Measurements from ENCODE around the gene NR2E3. TPM values are rescaled to one million over a fixed set of nuclear protein-coding genes. Genes with fewer than 3 reads are reported as not detected.

NR2E3 gene
- total and polyA plus RNA-seq, 9 of the 15 experiments (the other 6 are each of a cell fraction or from before 2014, with no cell fraction given): not detected

DNA sequence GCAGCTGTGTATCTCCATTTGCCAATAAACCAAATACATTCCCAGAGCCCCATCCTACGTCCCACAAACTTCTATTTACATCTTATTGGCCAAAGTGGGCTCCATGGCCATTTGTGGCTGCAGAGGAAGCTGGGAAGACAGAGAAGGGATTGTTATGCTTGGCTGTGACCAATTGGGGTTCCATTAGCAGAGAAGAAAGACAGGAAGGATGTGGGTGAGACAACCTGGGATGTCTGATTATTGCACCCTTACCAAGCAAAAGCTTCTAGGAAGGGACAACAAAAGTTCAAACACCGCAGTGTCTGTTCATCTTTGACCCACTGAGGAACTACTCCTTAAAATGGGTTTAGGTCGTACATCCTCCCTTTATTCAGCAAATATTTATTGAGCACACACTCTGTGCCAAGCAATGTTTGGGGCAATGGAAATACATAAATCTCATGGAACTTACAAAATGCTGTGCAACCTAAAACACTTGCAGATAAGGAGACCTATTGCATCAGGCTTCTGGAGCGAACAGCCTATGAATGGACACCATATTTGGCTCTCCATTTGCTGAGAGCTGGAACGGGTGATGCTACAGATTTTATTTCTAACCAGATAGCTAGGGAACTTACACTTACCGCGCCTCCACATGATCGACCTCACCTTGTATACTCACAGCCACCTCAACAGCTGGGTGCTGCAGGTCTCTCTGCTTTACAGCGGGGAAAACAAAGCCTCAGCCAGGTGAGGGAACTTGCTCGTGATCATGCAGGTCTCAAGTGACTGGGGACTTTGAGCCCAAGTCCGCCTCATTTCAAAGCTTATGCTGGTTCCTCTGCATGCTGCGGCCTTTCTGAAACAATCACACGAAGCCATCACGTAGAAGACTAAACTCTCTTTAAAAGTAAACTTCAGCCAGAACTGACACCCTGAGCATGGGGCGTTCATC, 21.4 kb upstream of the NR2E3 start:
- H3K27me3 ChIP-seq (ENCODE audit: control insufficient read depth in 2 of 2, insufficient read depth in 2 of 2, low read length in 2 of 2): peaks cover 23 to 38% of the 10 kb centered on the region in 2 experiments
- in situ Hi-C loops (cut with MboI) (no loop called here), intact Hi-C loops (cut with micrococcal nuclease) (no loop called here)
- DNase-seq (ENCODE audit: extremely low read depth in 1 of 4, low spot score in 3 of 4) (no peak), FAIRE-seq (no peak), ATAC-seq (peak; percentile 43)
- ChIA-PET CTCF (ENCODE audit: low intra/inter-chr PET ratio) (no interaction called here), POLR2A (no interaction called here)
- no peaks in the 10 kb centered on the region for H3K9me1 ChIP-seq (ENCODE audit: control insufficient read depth, insufficient read depth, low read length)
- H2AFZ ChIP-seq (ENCODE audit: low read depth, low read length): no peak overlapping the region
- H3K9ac ChIP-seq (ENCODE audit: insufficient read depth in 1 of 2, low read depth in 2 of 2, low read length in 2 of 2): no peak overlapping the region
- H3K9me3 ChIP-seq (replicated peaks; ENCODE audit: control insufficient read depth, insufficient read depth, low read depth, low read length): no peaks in the 10 kb centered on the region
- no peaks in the 10 kb centered on the region for H3K36me3 ChIP-seq (ENCODE audit: control insufficient read depth, insufficient read depth, low read length)
- no peak overlapping the region for H3K4me3 ChIP-seq
- H3K4me1 ChIP-seq (replicated peaks in 1 of 2; ENCODE audit: control insufficient read depth in 2 of 2, insufficient read depth in 2 of 2, low read length in 2 of 2): no peaks in the 10 kb centered on the region
- H3K27ac ChIP-seq (ENCODE audit: extremely low read depth, low read depth, low read length): no peak overlapping the region
- H3K79me2 ChIP-seq (ENCODE audit: control insufficient read depth, insufficient read depth, low read length): no peaks in the 10 kb centered on the region
- no TSS peak for BruUV-seq (replicated peaks)
- H3K4me2 ChIP-seq (ENCODE audit: insufficient read depth, low read length): no peak overlapping the region
- 1% methylated on average over 15 of the region's 15 CpGs for WGBS (ENCODE audit: insufficient coverage, low coverage, missing lambda C conversion rate)
- no peaks in the 10 kb centered on the region for H4K20me1 ChIP-seq (replicated peaks; ENCODE audit: control insufficient read depth, insufficient read depth, low read length)
- TF ChIP-seq BRD9 (IDR thresholded peaks at IDR 0.05; ENCODE audit: low read depth, partially characterized antibody) (no peak), ILF3 (IDR thresholded peaks at IDR 0.05; ENCODE audit: borderline replicate concordance) (no peak), ZNF232 (CRISPR knock-in tag; IDR thresholded peaks at IDR 0.05) (no peak), NFE2 (IDR thresholded peaks at IDR 0.05; ENCODE audit: low read depth) (no peak), STAT5B (CRISPR knock-in tag; IDR thresholded peaks at IDR 0.05) (no peak), CEBPB (tag; IDR thresholded peaks at IDR 0.05) (peak; percentile 49), ZBTB17 (CRISPR knock-in tag; IDR thresholded peaks at IDR 0.05) (no peak), ZNF589 (CRISPR knock-in tag; IDR thresholded peaks at IDR 0.05; ENCODE audit: low read depth) (0 out of 2 replicates have a peak, but pooled peaks have one; percentile 34), SRF (CRISPR knock-in tag; IDR thresholded peaks at IDR 0.05) (peak in 1 of 2 experiments; percentile 83; a peak in 2 of 4 replicates), CREBBP (IDR thresholded peaks at IDR 0.05; ENCODE audit: low read depth, low read length) (no peak), ETS2 (tag; IDR thresholded peaks at IDR 0.05; ENCODE audit: borderline replicate concordance, poor library complexity, severe bottlenecking) (no peak), CHCHD3 (CRISPR knock-in tag; IDR thresholded peaks at IDR 0.05) (no peak), SMAD3 (CRISPR knock-in tag; conservative IDR thresholded peaks at IDR 0.05) (no peak), HEY1 (CRISPR knock-in tag; IDR thresholded peaks at IDR 0.05; ENCODE audit: borderline replicate concordance) (no peak), ZNF75A (CRISPR knock-in tag; IDR thresholded peaks at IDR 0.05) (no peak), ZNF253 (CRISPR knock-in tag; conservative IDR thresholded peaks at IDR 0.05) (no peak), ATF7 (IDR thresholded peaks at IDR 0.05) (no peak), OTX1 (CRISPR knock-in tag; IDR thresholded peaks at IDR 0.05) (no peak), ERF (CRISPR knock-in tag; IDR thresholded peaks at IDR 0.05) (no peak)
- TF ChIP-seq, protein P1, sequence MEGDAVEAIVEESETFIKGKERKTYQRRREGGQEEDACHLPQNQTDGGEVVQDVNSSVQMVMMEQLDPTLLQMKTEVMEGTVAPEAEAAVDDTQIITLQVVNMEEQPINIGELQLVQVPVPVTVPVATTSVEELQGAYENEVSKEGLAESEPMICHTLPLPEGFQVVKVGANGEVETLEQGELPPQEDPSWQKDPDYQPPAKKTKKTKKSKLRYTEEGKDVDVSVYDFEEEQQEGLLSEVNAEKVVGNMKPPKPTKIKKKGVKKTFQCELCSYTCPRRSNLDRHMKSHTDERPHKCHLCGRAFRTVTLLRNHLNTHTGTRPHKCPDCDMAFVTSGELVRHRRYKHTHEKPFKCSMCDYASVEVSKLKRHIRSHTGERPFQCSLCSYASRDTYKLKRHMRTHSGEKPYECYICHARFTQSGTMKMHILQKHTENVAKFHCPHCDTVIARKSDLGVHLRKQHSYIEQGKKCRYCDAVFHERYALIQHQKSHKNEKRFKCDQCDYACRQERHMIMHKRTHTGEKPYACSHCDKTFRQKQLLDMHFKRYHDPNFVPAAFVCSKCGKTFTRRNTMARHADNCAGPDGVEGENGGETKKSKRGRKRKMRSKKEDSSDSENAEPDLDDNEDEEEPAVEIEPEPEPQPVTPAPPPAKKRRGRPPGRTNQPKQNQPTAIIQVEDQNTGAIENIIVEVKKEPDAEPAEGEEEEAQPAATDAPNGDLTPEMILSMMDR (IDR thresholded peaks at IDR 0.05 in 2 of 3, conservative IDR thresholded peaks at IDR 0.05 in 1 of 3; ENCODE audit: insufficient read depth in 2 of 3, low read depth in 1 of 3, low read length in 3 of 3): no peak
- TF ChIP-seq, protein P2, sequence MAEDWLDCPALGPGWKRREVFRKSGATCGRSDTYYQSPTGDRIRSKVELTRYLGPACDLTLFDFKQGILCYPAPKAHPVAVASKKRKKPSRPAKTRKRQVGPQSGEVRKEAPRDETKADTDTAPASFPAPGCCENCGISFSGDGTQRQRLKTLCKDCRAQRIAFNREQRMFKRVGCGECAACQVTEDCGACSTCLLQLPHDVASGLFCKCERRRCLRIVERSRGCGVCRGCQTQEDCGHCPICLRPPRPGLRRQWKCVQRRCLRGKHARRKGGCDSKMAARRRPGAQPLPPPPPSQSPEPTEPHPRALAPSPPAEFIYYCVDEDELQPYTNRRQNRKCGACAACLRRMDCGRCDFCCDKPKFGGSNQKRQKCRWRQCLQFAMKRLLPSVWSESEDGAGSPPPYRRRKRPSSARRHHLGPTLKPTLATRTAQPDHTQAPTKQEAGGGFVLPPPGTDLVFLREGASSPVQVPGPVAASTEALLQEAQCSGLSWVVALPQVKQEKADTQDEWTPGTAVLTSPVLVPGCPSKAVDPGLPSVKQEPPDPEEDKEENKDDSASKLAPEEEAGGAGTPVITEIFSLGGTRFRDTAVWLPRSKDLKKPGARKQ (CRISPR knock-in tag; IDR thresholded peaks at IDR 0.05): no peak

Measured in K562 (cell line).